Frontal cortex (tissue), 4 donors: ENCODE data around the gene TK1. TPM values are rescaled to one million over a fixed set of nuclear protein-coding genes. Genes with fewer than 3 reads are reported as not detected.

Experiments used
- DNase-seq, 2 donors: peaks; one replicate each; pipeline ENCODE4 v3.0.0; 2012; ENCODE audit warnings: low spot score in 2 of 2
- FAIRE-seq: peaks from 2 replicates; lab custom pipeline; 2012; peaks lifted over from hg19 to GRCh38; lab: Jason Lieb, UNC
- small RNA-seq: library from RNA; depleted of rRNA; stranded (forward); fragments of <200 nt; gene quantifications from one replicate; pipeline ENCODE3, GENCODE V24; 2014
- total RNA-seq: library from RNA; depleted of rRNA; stranded (reverse); fragments of >200 nt; gene quantifications from one replicate; pipeline ENCODE4 v1.2.3, GENCODE V29; 2014
- donor health status: control.
- donor health status: control.
- donor health status: control.

TK1 gene
- total RNA-seq, 1 donor from 2014 or later = 3.7 TPM

- FAIRE-seq (no peak), DNase-seq (peak; percentile 82 to 87)
Measured at GRCh38 chr17:78127239-78127887, 59.5 kb downstream of the TK1 start.

GRCh38 chr17:78126895-78127238, 60.0 kb downstream of the TK1 start:
- FAIRE-seq = no peak
- DNase-seq = no peak

- DNase-seq (no peak), FAIRE-seq (no peak)
Measured at GRCh38 chr17:78125976-78126894, 60.6 kb downstream of the TK1 start.

GRCh38 chr17:78125138-78125913, 61.5 kb downstream of the TK1 start:
- no peak for FAIRE-seq
- no peak for DNase-seq

GRCh38 chr17:78124836-78125137, 62.1 kb downstream of the TK1 start:
- no peak for DNase-seq
- no peak for FAIRE-seq

Small RNA genes within 50 kb of the gene (small RNA-seq; reads per million reads assigned to genes)
- gene AC087645.1 = not detected

Other genes with a start within 250 kb of the TK1 start
- gene TNRC6C, start 228.3 kb downstream of the TK1 start, total RNA-seq = 26.9 TPM
- 2.0 TPM for gene TMC6, start 58.3 kb downstream of the TK1 start, total RNA-seq
- 0.41 TPM for gene TMC8, start 56.3 kb downstream of the TK1 start, total RNA-seq
- gene C17orf99, start 40.7 kb downstream of the TK1 start, total RNA-seq = 2.0 TPM
- gene SYNGR2, start 18.5 kb downstream of the TK1 start, total RNA-seq = 6.1 TPM
- gene AFMID, start 310 bp upstream of the TK1 start, total RNA-seq = 33.4 TPM
- gene BIRC5, start 27.2 kb upstream of the TK1 start, total RNA-seq = 6.9 TPM
- not detected for gene TMEM235, start 44.6 kb upstream of the TK1 start, total RNA-seq
- 5.3 TPM for gene SOCS3, start 173.0 kb upstream of the TK1 start, total RNA-seq
- 18.8 TPM for gene PGS1, start 191.6 kb upstream of the TK1 start, total RNA-seq